Suprapubic skin (tissue), 3 donors: ENCODE measurements around the gene CEP85.

Experiments used
- CTCF ChIP-seq, 2 donors: fragments of 200-600 bp in 1 of 2; fragments of 450-650 bp in 1 of 2; sonication (generic) in 1 of 2; IDR thresholded peaks; one replicate each; pipeline ENCODE4 v1.5.1; 2016 to 2019; ENCODE audit warnings: antibody characterized with exemption in 2 of 2, mild to moderate bottlenecking in 1 of 2, moderate library complexity in 1 of 2
- POLR2A ChIP-seq, 2 donors: fragments of 450-650 bp; IDR thresholded peaks; one replicate each; pipeline ENCODE4 v1.6.1; 2017; ENCODE audit warnings: antibody characterized with exemption in 2 of 2, mild to moderate bottlenecking in 2 of 2, moderate library complexity in 2 of 2

GRCh38 chr1:26327956-26328362, 94.0 kb downstream of the CEP85 start:
- TF ChIP-seq CTCF (IDR thresholded peaks at IDR 0.05) (no peak), POLR2A (IDR thresholded peaks at IDR 0.05) (no peak)
